CD4-positive, alpha-beta T cell treated with Interleukin-10 for 1 hour (primary cell): ENCODE measurements around the gene FARSB.

Source experiments
- DNase-seq: peaks from one replicate; pipeline ENCODE4 v3.0.0-alpha.2; 2020

The FARSB gene

GRCh38 chr2:222656526-222657446, 894 bp upstream of the FARSB start:
- DNase-seq = no peak

- DNase-seq = no peak
Observed at GRCh38 chr2:222653280-222653679, 2.6 kb downstream of the FARSB start.

GRCh38 chr2:222652491-222653255, 3.2 kb downstream of the FARSB start:
- no peak for DNase-seq

GRCh38 chr2:222651718-222652418, 4.0 kb downstream of the FARSB start:
- no peak for DNase-seq

- no peak for DNase-seq
Observed at GRCh38 chr2:222649801-222650200, 6.1 kb downstream of the FARSB start.

GRCh38 chr2:222646008-222646407, 9.9 kb downstream of the FARSB start:
- DNase-seq = no peak

GRCh38 chr2:222643134-222643533, 12.8 kb downstream of the FARSB start:
- no peak for DNase-seq

GRCh38 chr2:222641336-222641735, 14.6 kb downstream of the FARSB start:
- no peak for DNase-seq

GRCh38 chr2:222637067-222637466, 18.8 kb downstream of the FARSB start:
- DNase-seq = no peak

- DNase-seq = no peak
Observed at GRCh38 chr2:222635295-222635694, 20.6 kb downstream of the FARSB start.

- DNase-seq = no peak
Observed at GRCh38 chr2:222627764-222628163, 28.1 kb downstream of the FARSB start.

- no peak for DNase-seq
Observed at GRCh38 chr2:222623756-222624309, 32.1 kb downstream of the FARSB start.

- DNase-seq = no peak
Observed at GRCh38 chr2:222622910-222623309, 33.0 kb downstream of the FARSB start.

GRCh38 chr2:222621893-222622292, 34.0 kb downstream of the FARSB start:
- DNase-seq = no peak

GRCh38 chr2:222615320-222615719, 40.6 kb downstream of the FARSB start:
- no peak for DNase-seq

GRCh38 chr2:222613715-222614331, 42.1 kb downstream of the FARSB start:
- DNase-seq = peak; percentile 38

- DNase-seq = no peak
Observed at GRCh38 chr2:222611684-222612083, 44.2 kb downstream of the FARSB start.

- DNase-seq = no peak
Observed at GRCh38 chr2:222610746-222611145, 45.1 kb downstream of the FARSB start.

GRCh38 chr2:222609381-222609780, 46.5 kb downstream of the FARSB start:
- DNase-seq = no peak

- no peak for DNase-seq
Observed at GRCh38 chr2:222608081-222608480, 47.8 kb downstream of the FARSB start.

GRCh38 chr2:222606306-222606705, 49.6 kb downstream of the FARSB start:
- DNase-seq = no peak

GRCh38 chr2:222604749-222605515, 51.0 kb downstream of the FARSB start:
- DNase-seq = no peak
